Measurements from ENCODE around the gene RPTOR.

Gene RPTOR

DNA sequence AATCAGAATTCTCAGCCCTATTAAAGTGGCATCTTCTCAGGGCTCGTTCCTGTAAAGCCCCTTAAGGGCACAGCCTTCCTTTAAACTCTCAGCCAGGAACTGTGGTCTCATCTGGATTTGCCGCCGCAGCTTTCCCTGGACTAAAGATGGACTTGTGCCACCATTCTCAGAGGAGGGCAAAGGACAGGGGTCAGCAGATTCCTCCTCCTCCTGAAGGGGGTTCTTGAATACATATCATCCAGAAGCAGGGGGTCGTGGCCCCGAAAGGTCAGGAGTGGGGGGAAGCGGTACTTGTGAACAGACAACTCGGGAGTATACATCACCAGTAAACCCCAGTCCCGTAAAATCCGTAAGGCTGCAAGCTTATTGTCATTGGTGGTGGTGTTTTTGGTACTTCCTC is 174.8 kb downstream of the RPTOR start:
- H3K4me3 Mint-ChIP-seq = no peak overlapping the region
- peaks cover 16% of the 10 kb centered on the region for H3K36me3 Mint-ChIP-seq
- no peaks in the 10 kb centered on the region for H3K9me3 Mint-ChIP-seq
- no peaks in the 10 kb centered on the region for H3K27me3 Mint-ChIP-seq
- peaks cover 77% of the 10 kb centered on the region for H3K4me1 Mint-ChIP-seq
- peak overlapping the region; percentile 66 for H3K27ac Mint-ChIP-seq

DNA sequence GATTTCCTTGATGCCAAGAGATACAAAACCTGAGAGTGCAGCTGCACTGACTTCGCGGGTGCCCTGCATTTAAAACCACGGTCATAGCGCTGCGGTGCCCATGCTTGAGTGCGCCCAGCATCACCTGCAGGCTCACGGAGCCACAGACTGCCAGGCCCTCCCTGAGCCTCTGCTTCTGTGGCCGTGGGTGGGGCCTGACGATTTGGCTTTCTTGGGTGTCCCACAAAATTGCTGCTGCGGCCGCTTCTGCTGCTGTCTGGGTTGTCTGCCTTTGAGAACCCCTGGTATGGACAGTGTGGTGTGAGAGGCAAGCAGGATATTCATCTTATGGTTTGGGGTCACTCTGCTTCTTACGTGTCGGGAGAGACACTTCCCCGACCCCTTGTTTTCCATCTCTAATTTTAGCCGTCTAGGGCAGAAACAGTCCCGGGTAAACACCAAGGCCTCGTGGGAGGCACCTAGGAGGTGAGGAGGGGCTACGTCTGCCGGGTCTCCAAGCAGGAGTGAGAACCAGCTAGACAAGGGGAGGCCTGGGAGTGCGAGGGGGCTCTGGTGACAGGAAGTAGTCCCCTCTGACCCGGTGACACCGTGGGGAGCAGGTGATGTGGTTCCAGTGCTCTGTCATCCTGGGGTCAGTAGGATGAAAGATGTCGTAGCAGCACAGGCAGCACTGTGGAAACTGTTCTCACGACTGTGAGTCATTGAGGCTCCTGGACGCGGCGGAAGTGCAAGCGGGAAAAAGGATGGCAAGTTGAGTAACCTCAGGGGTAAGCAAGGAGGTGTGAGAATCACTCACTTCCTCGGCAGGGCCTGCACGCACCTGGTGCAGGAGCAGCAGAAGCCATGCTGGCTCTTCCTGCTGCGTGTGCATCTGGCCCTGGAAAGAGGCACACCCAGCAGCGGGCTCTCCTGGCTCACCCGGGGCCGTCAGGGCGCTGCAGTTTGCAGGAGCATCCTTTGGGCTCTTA is 176.3 kb downstream of the RPTOR start:
- no peaks in the 10 kb centered on the region for H3K9me3 Mint-ChIP-seq
- peak overlapping the region; percentile 92 for H3K27ac Mint-ChIP-seq
- H3K4me3 Mint-ChIP-seq = peak overlapping the region; percentile 59
- H3K4me1 Mint-ChIP-seq = peaks cover 81% of the 10 kb centered on the region
- peaks cover 13% of the 10 kb centered on the region for H3K36me3 Mint-ChIP-seq
- H3K27me3 Mint-ChIP-seq = no peaks in the 10 kb centered on the region

- no peaks in the 10 kb centered on the region for H3K27me3 Mint-ChIP-seq
- H3K27ac Mint-ChIP-seq = peak overlapping the region; percentile 85
- no peaks in the 10 kb centered on the region for H3K9me3 Mint-ChIP-seq
- peaks cover 69% of the 10 kb centered on the region for H3K4me1 Mint-ChIP-seq
- no peak overlapping the region for H3K4me3 Mint-ChIP-seq
- H3K36me3 Mint-ChIP-seq = peaks cover 12% of the 10 kb centered on the region
Observed at GRCh38 chr17:80722661-80723060, 178.0 kb downstream of the RPTOR start.

DNA sequence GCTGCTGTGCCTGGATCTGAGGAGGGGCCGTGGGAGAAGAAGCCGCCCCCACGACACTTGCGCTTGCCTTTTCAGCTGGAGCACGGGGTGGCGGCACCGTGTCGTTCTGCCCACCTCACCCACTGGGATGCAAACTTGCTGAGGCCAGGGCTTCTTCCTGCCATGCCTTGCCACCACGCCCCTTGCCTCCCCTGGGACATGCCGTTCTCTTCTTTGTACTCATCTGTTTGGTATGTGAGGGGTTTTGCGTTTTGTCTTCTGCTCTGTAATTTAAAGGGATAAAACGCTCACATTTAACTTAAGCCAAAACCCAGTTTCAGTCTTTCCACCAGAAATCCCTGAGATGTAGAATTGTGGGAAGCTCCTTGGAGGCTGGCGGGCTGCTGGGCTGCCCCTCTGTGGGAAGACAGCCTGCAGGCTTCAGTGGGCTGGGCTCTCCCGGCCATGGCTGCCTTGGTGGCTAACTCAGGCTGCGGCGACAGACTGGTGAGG is 180.2 kb downstream of the RPTOR start:
- peaks cover 14% of the 10 kb centered on the region for H3K36me3 Mint-ChIP-seq
- peaks cover 72% of the 10 kb centered on the region for H3K4me1 Mint-ChIP-seq
- peak overlapping the region; percentile 59 for H3K27ac Mint-ChIP-seq

GRCh38 chr17:80725517-80725916 is 180.9 kb downstream of the RPTOR start:
- Mint-ChIP-seq H3K27me3 (no peaks in the 10 kb centered on the region), H3K27ac (no peak overlapping the region), H3K36me3 (peaks cover 14% of the 10 kb centered on the region), H3K4me1 (peaks cover 73% of the 10 kb centered on the region), H3K4me3 (no peak overlapping the region), H3K9me3 (no peaks in the 10 kb centered on the region)

More for the DNA sequence above, 180.2 kb downstream of the RPTOR start:
- no peaks in the 10 kb centered on the region for H3K27me3 Mint-ChIP-seq
- no peak overlapping the region for H3K4me3 Mint-ChIP-seq
- H3K9me3 Mint-ChIP-seq = no peaks in the 10 kb centered on the region

DNA sequence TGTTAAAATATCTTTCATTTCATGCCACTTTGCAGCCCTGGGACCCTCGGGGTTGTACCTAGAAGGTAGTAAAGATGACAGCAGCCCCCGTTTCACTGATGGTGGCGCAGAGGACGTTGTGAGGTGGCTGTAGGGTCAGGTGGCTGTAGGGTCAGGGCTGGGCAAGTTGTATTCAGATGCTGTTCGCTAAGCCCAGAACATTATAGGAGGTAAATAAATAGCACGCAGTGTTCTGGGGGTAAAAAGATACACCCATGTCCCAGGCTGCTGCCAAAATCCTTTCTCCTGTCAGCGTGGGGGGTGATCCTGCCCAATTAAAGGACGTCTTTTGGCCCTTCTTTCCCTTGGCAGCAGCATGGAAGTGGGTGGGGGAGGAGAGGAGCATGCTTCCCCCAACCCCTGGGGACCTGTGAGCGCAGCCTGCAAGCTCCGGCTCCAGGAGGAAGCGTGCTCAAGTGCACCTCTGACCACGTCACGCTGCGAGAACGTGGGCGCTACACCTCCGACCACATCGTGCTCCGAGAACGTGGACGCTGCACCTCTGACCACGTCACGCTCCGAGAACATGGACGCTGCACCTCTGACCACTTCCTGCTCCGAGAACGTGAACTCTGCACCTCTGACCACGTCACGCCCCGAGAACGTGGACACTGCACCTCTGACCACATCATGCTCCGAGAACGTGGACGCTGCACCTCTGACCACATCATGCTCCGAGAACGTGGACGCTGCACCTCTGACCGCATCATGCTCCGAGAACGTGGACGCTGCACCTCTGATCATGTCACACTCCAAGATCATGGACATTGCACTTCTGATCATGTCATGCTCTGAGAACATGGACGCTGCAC is 182.1 kb downstream of the RPTOR start:
- no peak overlapping the region for H3K4me3 Mint-ChIP-seq
- no peaks in the 10 kb centered on the region for H3K27me3 Mint-ChIP-seq
- H3K4me1 Mint-ChIP-seq = peaks cover 72% of the 10 kb centered on the region
- H3K27ac Mint-ChIP-seq = no peak overlapping the region
- H3K36me3 Mint-ChIP-seq = peaks cover 19% of the 10 kb centered on the region
- no peaks in the 10 kb centered on the region for H3K9me3 Mint-ChIP-seq

DNA sequence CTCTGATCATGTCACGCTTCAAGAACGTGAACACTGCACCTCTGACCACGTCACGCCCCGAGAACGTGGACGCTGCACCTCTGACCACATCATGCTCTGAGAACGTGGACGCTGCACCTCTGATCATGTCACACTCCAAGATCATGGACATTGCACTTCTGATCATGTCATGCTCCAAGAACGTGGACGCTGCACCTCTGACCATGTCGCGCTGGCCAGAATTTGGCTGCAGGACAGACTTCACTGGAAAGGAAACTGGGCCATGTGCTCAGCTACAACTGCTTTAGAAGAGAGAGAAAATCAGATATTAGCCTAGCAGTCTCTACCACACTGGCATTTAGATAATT is 182.7 kb downstream of the RPTOR start:
- Mint-ChIP-seq H3K4me3 (no peak overlapping the region), H3K27ac (no peak overlapping the region), H3K36me3 (peaks cover 19% of the 10 kb centered on the region), H3K9me3 (no peaks in the 10 kb centered on the region), H3K4me1 (peaks cover 71% of the 10 kb centered on the region), H3K27me3 (no peaks in the 10 kb centered on the region)

GRCh38 chr17:80729016-80729415 is 184.4 kb downstream of the RPTOR start:
- H3K36me3 Mint-ChIP-seq = peaks cover 17% of the 10 kb centered on the region
- peak overlapping the region; percentile 93 for H3K27ac Mint-ChIP-seq

DNA sequence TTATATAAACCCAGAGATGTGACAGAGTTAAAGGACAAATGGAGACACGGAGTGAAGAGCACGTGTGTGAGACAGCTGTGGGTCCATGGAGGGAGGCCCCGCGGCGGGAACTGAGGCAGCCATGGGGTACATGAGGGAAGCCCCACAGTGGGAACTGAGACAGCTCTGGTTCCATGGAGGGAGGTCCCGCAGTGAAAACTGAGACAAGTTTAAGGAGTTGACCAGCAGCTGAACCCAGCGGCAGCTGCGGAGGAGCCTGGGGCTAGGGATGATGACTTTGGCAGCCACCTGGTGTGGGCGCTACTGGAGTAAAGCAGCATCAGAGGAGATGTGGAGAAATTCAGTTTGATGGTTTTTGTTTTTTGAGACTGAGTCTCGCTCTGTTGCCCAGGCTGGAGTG is 185.1 kb downstream of the RPTOR start:
- peaks cover 71% of the 10 kb centered on the region for H3K4me1 Mint-ChIP-seq
- peak overlapping the region; percentile 51 for H3K4me3 Mint-ChIP-seq
- no peaks in the 10 kb centered on the region for H3K27me3 Mint-ChIP-seq
- H3K9me3 Mint-ChIP-seq = no peaks in the 10 kb centered on the region
- peak overlapping the region; percentile 93 for H3K27ac Mint-ChIP-seq
- H3K36me3 Mint-ChIP-seq = peaks cover 18% of the 10 kb centered on the region

More at GRCh38 chr17:80729016-80729415, 184.4 kb downstream of the RPTOR start:
- H3K4me3 Mint-ChIP-seq = no peak overlapping the region
- H3K9me3 Mint-ChIP-seq = no peaks in the 10 kb centered on the region
- peaks cover 69% of the 10 kb centered on the region for H3K4me1 Mint-ChIP-seq
- no peaks in the 10 kb centered on the region for H3K27me3 Mint-ChIP-seq

DNA sequence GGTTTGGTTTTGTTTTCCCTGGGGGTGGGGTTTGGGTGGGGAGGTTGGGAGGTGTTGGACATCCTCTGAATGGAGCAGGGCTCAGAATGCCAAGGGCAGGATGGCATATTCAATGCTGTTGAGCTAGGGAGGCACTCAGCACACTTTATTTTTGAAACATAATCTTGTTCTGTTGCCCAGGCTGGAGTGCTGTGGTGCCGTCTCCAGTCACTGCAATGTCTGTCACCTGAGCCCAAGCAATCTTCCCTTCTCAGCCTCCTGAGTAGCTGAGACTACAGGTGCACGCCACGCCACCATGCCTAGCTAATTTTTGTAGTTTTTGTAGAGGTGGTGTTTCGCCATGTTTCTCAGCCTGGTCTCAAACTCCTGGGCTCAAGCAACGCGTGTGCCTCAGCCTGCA is 186.1 kb downstream of the RPTOR start:
- no peaks in the 10 kb centered on the region for H3K27me3 Mint-ChIP-seq
- H3K4me3 Mint-ChIP-seq = peak overlapping the region; percentile 71
- H3K4me1 Mint-ChIP-seq = peaks cover 69% of the 10 kb centered on the region
- H3K27ac Mint-ChIP-seq = peak overlapping the region; percentile 91
- H3K9me3 Mint-ChIP-seq = no peaks in the 10 kb centered on the region
- H3K36me3 Mint-ChIP-seq = peaks cover 19% of the 10 kb centered on the region

DNA sequence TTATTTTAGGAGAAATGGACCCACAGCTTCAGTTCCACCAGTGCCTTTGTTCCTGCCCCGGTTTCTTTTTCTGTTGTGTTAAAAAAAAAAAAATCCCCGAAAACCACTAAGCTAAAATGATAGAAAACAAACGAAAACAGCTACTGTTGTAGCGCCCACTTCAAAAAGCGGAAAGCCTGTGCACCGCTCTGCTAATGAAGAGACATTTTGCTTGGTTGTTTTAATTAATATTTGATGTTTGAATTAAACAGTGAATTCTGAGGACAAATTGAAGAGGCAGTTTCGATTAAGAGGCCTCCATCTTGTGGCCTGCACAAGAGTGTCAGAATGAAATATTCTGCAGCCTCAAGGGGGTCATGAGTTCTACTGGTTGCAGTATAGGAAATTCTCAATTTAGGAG is 186.7 kb downstream of the RPTOR start:
- Mint-ChIP-seq H3K36me3 (peaks cover 22% of the 10 kb centered on the region), H3K4me3 (peak overlapping the region; percentile 71), H3K27me3 (no peaks in the 10 kb centered on the region), H3K27ac (peak overlapping the region; percentile 91), H3K4me1 (peaks cover 70% of the 10 kb centered on the region), H3K9me3 (no peaks in the 10 kb centered on the region)

- H3K9me3 Mint-ChIP-seq = no peaks in the 10 kb centered on the region
- no peaks in the 10 kb centered on the region for H3K27me3 Mint-ChIP-seq
- peak overlapping the region; percentile 41 for H3K27ac Mint-ChIP-seq
- peaks cover 78% of the 10 kb centered on the region for H3K4me1 Mint-ChIP-seq
- H3K36me3 Mint-ChIP-seq = peaks cover 22% of the 10 kb centered on the region
- no peak overlapping the region for H3K4me3 Mint-ChIP-seq
Observed at GRCh38 chr17:80732268-80732667, 187.6 kb downstream of the RPTOR start.

DNA sequence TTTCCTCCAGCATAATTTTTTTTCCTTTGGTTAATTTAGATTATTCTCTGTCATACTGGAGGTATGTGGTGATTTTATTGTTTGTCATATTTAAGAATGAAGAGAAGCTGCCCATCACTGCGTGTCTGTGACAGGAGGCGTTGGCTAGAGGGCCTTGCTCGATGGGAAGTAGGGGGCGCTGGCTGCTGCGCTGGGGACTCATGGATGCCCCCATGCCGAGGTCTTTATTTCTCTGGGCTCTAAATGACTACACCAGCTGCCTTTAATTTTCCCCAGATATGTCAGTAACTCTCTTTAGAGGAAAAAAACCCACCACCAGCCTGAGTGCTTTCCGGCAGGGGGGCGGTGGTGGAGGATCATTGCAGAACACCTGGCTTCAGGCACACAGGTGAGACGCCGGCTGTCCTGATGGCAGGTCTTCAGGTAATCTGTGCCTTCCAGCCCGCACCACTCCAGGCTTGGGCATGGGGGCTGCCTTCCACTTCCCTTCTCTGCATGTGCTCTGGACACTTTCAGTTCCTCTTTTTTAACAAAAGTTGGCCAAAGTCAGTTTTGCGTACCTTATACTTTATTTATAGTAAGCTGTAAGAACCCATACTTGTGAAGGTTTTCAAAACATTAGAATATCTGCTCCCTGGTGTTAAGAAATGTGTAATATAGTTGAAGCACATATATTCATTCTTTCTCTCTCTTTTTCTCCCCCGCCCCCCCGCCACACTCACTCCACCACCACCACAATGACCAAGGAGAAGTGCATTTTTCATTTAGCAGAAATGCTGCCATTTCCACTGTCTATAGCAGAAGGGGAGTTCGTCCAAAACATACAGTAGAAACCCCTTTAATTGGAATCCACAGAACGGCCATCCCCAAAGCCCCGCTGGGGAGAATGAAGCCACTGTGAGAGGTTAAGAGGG is 192.7 kb downstream of the RPTOR start:
- peaks cover 80% of the 10 kb centered on the region for H3K4me1 Mint-ChIP-seq
- no peak overlapping the region for H3K4me3 Mint-ChIP-seq
- peak overlapping the region; percentile 23 for H3K27ac Mint-ChIP-seq
- H3K9me3 Mint-ChIP-seq = no peaks in the 10 kb centered on the region
- peaks cover 17% of the 10 kb centered on the region for H3K36me3 Mint-ChIP-seq
- no peaks in the 10 kb centered on the region for H3K27me3 Mint-ChIP-seq

DNA sequence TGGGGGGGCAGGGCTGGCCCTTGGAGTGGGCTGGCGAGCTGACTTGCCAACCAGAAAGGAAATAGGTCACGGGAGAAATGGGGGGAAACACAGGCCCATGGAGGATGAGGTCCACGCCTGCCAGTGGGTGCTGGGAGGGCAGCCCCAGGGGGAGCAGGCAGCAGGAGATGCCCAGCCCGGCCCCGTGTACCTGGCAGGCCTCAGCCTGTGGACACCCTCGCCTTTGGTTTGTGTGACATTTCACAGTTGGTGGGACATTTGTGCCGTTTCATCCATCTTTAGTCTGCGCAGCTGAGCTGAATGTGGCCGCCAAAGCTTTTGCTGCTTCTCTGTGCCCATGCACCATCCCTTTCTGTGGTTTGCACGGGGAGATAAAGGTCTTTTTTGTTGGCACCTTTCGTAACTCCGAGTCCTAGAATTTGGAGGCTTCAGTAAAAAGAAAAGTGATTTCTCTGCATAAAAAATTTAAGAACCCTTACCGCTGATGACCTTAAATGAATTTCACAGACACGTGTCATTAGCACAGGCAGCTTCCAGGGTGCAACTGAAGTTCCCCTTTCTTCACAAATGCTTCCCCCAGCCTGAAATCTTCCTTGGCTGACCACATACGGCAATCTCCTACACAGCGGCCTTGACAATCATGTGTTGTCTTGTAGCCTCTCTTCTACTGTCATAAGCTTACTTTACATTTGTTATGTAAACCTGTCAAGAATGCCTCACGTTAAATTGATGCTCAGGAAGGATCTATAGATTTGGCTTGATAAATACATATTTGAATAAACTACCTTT is 193.6 kb downstream of the RPTOR start:
- Mint-ChIP-seq H3K27ac (peak overlapping the region; percentile 61), H3K4me3 (peak overlapping the region; percentile 74), H3K27me3 (no peaks in the 10 kb centered on the region), H3K9me3 (no peaks in the 10 kb centered on the region), H3K4me1 (peaks cover 82% of the 10 kb centered on the region), H3K36me3 (peaks cover 17% of the 10 kb centered on the region)
